HG03432 (cell line): ENCODE data around the gene CMSS1.

Experiments used
- ATAC-seq: cut with Tn5 transposase; IDR thresholded peaks from one replicate; pipeline ENCODE4 v1.9.1; 2021; ENCODE audit warnings: mild to moderate bottlenecking, moderate library complexity; ENCODE audit not compliant: unreplicated experiment

The CMSS1 gene

DNA sequence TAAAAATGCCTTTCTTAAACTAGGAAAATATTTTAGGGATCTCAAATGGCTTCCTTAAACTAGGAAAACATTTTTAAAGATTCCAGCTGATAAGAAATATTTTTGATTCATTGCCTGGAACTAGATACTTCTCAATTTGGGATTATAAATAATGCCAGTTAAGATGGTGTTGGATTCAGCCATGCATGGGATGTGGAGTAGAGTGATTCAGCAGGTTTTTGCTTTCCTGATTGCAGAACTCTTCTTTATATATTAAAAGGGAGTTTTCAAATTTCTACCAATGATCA is 281.1 kb downstream of the CMSS1 start:
- ATAC-seq: no peak

DNA sequence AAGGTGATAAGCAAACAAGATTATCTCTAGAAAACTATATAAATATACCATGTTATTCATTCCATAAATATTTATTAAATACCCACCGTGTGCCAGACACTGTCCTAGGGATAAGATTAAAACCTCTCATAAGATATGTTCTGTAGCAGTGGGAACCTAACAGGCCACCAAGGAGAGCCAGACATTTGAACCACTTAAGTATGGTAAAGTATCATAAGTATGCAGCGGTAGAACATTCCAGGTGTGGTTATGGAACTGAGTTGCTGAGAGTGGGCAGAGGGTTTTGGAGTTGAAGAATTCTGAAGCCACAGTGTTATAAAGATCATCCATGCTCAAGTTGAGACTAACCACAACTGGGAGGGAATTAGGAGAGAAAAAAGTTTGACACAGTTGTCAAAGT is 282.0 kb downstream of the CMSS1 start:
- ATAC-seq: no peak

DNA sequence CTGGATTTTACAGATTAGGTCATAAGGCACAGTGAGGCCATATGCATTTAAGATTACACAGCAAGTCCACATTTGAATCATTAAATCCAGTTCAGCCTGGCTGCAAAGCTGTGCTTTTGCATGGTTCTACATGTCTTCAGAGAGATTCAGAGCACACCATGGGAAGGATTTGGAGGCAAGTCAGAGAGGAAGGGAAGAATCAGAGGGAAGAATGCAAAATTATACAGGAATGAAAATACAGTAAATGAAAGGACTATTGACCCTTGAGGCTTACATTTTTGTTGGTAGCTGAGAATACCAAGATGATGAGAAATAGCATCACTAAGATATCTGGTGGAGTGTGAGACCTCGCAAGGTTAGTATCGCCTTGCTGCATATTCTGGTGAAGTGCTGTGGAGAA is 282.8 kb downstream of the CMSS1 start:
- no peak for ATAC-seq

DNA sequence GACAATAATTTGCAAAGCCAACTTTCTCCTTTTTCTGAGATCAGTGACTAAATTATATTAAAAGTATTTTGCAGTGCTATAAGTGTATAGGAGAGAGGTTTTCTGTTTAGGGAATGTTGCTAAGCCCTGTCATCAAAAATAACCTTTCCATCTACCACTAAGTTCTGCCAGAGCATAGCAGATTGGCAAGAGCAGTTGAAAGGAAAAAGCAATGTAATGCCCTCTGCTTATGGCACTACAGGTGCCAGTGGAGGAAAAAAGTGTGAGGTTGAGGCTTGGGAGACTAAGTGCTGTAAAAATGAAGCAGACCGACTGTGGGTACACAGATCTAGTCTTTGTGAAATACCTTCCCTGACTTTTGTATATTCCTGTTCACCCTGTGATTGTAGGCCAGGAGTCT is 285.1 kb downstream of the CMSS1 start:
- ATAC-seq: no peak

DNA sequence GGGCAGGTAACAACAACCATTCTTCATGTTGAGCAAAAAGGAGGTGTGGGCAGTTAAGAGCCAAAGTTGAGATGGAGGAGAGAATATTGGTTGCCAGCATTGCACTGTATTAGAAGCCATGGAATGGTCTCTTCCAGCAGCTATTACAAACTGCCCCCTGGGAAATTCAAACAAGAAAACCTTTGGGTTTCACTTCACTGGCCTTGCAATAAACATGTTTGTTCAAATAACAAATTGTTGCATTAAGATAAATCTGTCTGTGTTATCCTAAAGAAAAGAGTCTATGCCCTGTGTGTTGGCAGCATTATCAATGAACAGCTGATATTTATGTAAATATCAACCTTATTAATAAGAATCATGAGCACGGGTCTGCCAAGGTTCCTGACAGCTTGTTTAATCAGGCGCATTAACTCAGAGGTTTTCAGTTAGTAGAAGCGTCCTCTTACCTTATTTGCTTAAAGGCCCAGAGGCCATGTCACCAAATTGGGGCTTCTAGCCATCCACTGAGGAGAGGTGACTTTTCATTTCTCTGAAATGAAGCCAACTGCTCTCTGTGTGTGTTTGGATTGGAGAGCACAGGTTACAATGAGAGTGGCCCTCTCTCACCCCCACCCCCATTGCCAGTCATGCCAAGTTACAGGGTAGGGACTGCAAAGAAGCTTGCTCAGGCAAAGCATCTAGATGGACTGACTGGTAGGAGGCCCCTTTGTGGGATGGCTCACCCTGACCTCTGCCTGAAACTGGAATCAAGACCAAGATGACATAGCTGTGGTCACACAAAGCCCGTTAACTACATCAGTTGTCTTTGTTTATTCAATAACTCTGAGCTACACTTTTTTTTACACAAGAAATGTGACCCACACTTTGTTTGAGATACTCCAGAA is 286.1 kb downstream of the CMSS1 start:
- peak; percentile 90 for ATAC-seq

DNA sequence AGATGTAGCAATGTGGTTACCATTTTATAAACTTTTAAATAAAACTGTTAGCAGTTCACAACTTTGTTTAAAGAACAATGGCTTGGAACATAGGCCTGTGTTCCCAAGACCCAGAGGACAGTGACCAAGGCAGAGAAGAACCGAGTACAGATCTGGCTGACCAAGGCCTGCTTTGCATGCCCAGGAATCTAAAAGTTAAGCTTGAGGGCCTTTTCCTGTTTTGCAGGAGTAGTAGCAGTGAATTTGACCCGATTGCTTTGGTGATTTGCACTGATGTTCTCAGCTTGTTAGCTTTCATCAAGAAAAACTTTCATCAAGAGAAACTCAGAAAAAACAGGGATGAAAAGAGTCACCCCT is 286.8 kb downstream of the CMSS1 start:
- ATAC-seq: peak; percentile 33

DNA sequence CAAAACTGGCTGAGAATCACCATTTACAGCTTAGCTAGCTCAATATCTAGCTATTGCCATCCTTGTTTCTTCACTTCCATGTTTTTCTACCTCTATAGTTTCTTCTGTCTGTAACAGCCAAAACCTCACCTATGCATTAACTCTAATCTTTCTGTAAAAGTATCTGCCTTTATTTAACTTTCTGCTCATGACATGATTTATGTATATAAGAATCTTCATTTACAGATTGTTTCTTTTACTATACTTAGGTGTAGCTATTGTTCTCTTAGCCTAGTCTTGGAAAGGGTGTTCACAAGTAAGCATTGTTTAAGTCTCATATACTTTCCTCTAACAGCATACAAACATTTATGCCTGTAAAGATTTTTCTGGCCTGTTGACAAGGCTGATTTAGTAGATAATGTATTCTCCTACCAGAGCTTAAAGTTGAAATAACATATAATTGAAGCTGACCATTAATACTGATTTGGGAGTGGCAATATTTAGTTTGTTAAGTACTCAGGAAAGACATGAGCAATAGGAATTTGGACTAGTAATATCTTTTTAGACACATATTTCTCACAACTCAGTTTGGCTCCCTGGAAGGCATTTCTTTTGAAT is 287.3 kb downstream of the CMSS1 start:
- ATAC-seq: no peak

DNA sequence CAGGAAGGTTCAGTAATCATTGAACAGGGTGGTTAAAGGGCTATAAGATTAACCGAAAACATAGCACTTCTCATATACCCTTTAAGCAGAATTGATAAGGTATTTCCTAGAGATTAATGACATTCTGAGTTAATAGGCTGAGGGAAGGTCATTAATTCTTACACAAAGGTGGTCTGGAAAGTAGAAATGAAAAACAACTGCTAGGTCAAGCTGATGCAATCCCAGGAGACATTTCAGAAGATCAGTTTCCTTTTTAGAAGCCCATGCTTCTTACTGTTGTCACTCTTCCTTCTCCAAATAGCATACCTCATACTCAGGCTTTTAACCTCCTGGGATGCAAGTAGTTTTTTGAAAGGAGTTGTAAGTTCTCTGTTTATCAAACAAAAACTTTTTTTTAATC is 287.8 kb downstream of the CMSS1 start:
- ATAC-seq: peak; percentile 52

DNA sequence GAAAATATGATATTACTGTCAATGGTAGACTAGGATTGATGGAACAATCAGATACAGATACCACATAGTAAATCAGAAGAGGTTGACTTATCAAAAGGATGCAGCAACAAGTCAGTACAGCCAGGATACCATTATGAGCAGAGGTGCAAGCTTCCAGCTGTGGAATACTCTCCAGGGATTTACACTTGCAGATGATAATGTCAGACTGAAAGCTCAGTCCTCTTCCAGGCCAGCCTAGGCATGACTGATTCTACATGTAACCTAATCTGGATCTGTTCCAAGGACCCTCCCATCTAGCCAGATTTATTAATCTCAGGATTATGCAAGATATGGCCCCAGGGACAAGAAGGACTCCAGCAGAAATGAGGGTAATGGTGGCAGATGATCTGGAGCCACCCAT is 288.4 kb downstream of the CMSS1 start:
- ATAC-seq: no peak

DNA sequence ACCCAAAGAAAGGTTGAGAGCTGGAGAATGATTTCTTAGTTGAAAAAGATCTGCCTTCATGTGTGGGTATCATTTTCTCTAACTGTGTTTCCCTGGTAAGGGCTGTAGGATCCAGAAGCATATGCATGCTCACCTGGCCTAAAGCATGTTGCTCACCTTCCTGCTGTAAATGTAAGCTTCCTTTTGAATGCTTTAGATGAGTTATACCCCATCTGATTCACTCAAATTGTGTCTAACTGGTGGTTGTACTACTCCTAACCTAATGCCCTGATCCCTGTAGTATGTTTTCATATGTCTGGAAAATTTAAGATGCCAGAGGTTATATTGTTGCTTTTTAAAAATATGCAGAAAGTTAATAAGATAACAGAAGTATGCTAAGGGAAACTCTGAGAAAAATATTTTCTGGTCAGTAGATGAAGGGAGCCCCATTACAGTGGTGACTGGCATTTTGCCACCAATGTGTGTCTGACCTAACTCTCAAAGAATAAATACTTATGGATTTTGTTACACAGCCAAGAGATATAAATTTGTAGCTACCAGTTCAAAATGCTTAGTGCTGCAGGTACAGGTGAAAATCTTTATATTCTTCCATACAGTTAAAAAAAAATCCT is 289.0 kb downstream of the CMSS1 start:
- no peak for ATAC-seq

DNA sequence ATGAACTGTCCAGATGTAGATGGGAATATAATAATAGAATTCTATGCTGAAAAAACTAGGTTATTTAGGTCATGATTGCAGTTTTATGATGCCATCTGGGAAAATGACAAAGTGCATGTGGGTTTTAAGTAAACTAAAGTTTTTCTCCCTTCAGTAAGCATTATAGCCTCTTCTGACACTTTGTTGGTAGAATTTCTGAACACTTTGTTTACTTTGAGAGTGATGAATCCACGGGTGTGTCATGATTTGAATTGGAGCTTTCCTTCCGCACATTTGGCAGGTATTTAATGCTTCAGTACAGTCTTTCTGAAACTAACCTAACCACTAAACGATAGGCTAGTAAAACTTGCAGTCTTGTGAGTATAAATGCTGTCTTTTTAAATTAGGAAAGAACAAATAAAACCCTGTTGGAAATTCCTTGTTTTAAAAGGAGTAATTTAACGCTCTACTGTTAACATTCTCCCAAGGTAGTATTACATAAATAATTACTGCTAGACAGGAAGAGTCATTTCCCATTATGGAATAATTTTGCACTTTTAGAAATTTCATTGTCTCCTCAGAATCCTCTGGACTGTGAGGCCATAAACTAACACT is 289.7 kb downstream of the CMSS1 start:
- no peak for ATAC-seq

DNA sequence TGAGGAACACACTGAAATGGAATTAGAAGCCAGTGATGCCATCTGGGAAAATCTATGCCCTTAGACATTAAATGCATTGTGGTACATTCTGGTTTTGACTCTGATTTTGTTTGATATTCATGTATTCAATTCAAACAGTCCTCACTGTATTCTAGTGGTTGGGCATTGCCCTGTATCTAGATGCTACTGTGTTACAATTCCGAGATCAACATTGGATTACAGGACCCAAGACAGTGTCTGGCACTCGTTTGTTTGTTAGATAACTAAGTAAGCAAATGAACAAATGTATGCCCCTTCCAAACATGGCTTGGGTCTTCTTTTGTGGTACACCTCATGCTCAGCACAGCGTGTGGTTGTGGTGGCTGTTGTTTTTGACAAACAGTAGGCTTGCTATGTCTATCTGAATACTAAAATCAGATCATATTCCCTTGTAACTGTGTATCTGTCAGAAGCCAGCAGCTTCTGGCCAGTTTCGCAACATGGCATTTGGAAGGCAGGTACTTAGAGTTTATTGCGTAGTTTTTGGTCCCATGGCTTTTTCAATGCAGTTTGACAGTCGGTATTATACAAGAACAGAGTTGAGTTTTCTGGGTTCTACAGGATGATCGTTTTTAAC is 290.9 kb downstream of the CMSS1 start:
- ATAC-seq: no peak

DNA sequence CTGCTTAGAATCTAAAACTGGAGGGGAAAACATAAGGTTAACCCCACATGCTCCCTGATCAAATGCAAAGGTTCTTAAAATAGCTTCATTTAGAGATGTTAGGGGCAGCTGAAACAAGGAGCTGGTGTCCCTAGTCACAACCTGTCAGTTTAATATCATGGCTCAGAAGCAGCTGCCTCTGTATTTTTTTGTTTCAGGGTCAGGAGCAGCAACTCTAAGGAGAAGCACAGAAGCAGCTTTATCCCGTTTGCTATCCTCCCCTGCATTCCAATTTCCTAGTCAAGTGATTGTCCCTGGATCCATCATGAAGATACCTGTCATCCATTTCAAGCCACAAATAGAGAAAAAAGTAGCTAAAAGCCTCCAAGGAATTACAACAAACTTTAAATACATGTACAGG is 292.5 kb downstream of the CMSS1 start:
- no peak for ATAC-seq

DNA sequence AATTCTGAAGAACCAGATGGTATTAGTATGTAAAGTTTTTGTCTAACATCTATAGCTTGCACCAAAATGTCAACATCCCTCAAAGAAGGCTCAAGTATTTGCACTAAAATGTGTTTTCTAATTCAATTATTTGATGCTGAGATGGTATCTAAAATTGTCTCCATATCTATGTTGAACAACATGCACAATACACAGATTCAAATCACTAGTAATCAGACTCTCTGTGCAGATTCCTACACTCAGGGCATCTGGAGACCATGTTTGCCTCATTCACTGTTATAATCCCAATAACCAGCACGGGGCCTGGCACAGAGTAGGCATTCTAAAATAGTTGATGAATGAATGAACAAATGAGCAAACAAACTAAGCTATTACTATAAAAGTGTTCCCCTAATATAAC is 294.1 kb downstream of the CMSS1 start:
- no peak for ATAC-seq

DNA sequence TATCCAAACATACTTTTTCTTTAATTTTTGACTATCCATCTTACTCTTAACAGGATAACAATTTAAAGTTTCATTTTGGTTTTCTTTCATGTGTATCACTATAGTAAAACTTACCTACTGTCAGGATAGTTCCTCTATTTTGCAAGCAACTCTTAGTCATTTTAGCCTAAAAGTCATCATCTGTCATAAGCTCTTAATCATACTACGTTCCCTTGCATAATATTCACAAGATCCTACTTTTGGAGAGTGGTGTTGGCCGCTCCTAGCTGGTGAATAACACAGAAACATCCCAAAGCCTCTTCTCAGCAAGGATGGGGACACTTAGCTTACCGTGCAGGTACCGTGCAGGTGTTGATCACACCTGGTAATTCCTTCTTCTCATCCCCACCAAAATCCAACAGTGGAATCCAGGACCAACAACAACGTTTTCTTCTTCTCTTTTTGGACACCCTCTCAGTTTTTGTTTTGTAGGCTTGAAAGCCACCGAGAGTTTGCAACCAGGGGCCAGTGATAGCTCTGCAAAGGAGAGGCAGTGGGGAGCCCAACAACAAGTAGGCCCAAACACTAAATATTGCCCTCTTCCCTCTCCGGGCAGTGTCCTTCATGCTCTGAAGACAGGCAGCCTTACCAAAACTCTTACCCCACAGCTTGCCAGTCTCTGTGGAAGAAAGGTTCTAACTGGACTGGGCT is 296.2 kb downstream of the CMSS1 start:
- no peak for ATAC-seq

DNA sequence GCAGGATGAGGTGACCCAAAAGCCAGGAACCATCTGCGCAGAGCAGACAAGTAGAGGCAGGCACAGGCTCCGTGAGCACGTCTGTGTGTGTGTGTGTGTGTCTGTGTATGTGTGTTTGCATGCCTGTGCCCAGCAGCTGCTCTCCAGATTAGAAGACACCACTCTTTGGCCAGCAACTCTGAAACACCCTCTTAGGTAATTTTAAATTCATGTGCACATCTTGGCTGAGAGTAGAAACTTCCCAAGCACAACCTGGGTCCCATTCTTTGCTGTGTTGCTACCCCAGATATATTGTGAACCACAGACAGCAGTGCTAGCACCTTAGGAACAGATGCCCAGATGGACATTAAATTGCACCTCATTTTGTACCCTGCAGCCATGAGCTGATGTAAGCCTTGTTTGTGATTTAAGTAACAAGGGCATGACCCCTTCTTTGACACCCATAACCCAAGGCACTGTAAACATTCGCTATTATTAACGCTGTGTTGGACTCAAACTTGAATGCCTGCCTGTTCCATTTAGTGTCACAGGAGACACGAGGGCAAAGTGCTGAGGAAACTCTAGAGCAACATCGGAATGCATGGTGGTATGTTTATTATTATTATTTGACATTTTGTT is 296.9 kb downstream of the CMSS1 start, which contains the start of gene FILIP1L:
TSS of gene FILIP1L (minus strand) at position 89 of the 618 bp plus-strand sequence.
- ATAC-seq: no peak

DNA sequence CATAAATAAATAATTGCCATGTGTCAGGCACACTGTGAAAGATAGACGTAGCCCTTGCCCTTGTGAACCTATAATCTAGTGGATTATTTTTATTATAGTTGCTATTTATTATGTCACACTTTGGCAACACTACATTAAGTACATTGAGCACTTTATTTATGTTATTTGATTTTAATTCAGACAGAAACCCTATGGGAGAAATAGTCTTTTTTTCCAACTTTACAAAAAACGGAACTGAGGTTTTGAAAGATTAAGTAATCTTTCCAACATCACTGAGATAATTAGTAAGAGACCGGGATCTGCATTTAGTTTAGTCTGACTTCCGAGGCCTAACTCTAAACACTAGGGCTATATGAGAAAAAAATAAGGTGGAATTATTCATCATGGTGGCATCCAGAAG is 299.4 kb downstream of the CMSS1 start:
- ATAC-seq: no peak

DNA sequence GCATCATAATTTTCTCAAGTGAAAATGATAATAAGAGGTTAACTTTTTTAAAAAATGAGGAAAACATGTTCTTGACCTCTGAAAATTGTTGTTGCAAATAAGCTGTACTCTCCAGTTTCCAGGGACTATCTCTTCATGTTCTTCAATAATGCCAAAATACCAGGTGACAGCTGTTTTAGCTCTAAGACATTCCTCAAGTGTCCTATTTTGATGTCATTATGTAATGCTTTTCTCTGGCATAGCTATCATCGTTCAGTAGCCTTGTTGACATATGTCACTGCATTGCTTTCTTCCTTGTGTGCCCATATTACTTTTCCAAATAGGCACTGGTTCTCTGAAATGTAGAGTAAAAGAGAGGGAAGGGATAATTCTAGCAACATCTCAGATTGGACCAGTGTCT is 302.4 kb downstream of the CMSS1 start:
- ATAC-seq: no peak

DNA sequence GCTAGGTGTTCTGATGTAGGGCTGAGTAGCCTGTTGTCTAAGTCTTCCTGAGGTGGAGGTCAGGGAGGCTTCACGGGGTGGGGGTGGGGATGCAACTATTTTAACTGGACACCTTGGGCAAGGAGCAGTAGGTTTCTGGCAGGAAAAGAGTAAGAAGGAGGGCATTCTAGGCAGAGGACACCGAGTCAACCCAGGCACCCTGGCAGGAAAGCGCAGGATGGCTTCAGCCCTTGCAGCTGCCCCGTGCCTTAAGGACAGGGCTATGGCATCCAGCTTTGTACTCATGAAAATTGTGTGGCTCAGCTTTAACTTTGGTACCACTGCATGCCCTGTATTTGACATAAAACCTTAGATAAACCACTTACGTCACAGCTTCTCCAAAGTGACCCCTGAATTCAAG is 303.0 kb downstream of the CMSS1 start:
- no peak for ATAC-seq

DNA sequence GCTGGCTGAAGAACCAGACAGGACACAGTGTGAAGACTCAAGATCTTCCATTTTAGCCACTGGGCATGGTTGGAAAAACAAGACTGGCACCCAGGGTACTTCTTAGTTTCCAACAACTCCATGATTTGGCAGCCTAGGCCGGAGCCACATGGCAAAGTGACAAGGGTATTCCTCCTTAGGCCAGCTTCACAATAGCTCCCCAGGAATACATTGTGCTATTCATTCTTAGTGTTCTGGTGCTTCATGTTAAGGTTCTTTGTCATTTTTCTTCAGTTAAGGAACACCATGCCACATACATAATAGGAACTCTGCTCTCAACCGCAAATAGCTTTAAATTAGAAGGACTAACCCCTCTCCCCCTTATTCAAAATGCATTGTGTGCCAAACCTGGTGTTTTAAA is 304.7 kb downstream of the CMSS1 start:
- ATAC-seq: no peak

DNA sequence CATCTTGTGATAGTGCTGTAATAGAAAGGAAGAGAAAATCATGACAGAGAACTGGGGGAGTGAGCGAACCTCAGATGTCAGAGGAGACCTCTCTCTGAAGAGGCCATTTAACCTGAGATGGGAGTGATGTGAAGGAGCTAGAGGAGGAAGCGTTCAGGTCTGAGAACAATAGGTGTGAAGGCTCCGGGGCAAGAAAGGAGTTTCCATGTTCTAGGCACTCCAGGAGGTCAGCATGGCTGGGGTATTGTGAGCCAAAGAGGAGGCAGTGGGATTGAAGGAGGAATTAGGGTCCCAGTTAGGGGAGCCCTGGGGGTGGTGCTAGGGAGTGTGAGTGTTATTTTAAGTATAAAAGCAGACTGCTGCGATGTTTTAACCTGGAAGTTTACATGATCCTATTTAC is 305.4 kb downstream of the CMSS1 start:
- no peak for ATAC-seq
